ENCODE data around the gene R3HCC1L.

The R3HCC1L gene

DNA sequence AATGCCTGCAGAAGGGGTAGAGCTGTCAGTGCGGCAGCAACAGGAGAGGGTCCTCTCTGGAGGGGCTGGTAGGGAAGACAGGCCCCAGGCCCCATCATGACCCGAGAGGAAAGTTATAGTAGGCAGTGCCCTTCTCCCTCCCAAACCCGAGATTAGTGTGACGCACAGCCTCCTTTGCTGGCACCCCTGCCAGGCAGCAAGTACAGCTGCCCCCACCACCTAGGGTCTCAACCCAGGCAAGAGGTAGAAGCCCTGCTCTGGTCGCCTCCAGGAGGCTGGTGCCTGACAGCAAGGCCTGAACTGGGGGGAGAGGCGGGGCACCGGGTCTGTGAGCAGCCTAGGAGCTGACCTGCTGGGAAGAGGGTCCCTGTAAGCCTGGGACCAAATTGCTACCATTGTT is 118.0 kb downstream of the R3HCC1L start:
- TF ChIP-seq EZH2phosphoT487 (IDR thresholded peaks at IDR 0.05; ENCODE audit: borderline replicate concordance) = no peak
- TF ChIP-seq, protein P1, sequence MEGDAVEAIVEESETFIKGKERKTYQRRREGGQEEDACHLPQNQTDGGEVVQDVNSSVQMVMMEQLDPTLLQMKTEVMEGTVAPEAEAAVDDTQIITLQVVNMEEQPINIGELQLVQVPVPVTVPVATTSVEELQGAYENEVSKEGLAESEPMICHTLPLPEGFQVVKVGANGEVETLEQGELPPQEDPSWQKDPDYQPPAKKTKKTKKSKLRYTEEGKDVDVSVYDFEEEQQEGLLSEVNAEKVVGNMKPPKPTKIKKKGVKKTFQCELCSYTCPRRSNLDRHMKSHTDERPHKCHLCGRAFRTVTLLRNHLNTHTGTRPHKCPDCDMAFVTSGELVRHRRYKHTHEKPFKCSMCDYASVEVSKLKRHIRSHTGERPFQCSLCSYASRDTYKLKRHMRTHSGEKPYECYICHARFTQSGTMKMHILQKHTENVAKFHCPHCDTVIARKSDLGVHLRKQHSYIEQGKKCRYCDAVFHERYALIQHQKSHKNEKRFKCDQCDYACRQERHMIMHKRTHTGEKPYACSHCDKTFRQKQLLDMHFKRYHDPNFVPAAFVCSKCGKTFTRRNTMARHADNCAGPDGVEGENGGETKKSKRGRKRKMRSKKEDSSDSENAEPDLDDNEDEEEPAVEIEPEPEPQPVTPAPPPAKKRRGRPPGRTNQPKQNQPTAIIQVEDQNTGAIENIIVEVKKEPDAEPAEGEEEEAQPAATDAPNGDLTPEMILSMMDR (conservative IDR thresholded peaks at IDR 0.05; ENCODE audit: low read length) = no peak
- Histone ChIP-seq H2AFZ (ENCODE audit: low read length) (no peak overlapping the region), H3K9me2 (replicated peaks; ENCODE audit: low read depth, low read length) (no peaks in the 10 kb centered on the region), H3K4me3 (ENCODE audit: low read length, poor library complexity, severe bottlenecking) (no peak overlapping the region), H3K4me2 (ENCODE audit: low read depth, low read length, poor library complexity, severe bottlenecking) (no peak overlapping the region), H3K9me3 (ENCODE audit: insufficient read depth, low read depth, low read length) (no peaks in the 10 kb centered on the region), H3K9ac (ENCODE audit: low read depth, low read length, poor library complexity, severe bottlenecking) (no peak overlapping the region), H3K79me2 (ENCODE audit: insufficient read depth, low read length) (no peaks in the 10 kb centered on the region), H3K36me3 (ENCODE audit: insufficient read depth, low read length) (peaks cover 15% of the 10 kb centered on the region; the same call in 1 of the 2 replicates), H3F3A (ENCODE audit: low read depth) (no peaks in the 10 kb centered on the region), H3K4me1 (ENCODE audit: insufficient read depth, low read length, poor library complexity, severe bottlenecking) (peaks cover 4% of the 10 kb centered on the region), H4K20me1 (ENCODE audit: insufficient read depth, low read length, poor library complexity, severe bottlenecking) (no peaks in the 10 kb centered on the region), H3K27me3 (ENCODE audit: insufficient read depth, low read length, poor library complexity, severe bottlenecking) (no peaks in the 10 kb centered on the region)

DNA sequence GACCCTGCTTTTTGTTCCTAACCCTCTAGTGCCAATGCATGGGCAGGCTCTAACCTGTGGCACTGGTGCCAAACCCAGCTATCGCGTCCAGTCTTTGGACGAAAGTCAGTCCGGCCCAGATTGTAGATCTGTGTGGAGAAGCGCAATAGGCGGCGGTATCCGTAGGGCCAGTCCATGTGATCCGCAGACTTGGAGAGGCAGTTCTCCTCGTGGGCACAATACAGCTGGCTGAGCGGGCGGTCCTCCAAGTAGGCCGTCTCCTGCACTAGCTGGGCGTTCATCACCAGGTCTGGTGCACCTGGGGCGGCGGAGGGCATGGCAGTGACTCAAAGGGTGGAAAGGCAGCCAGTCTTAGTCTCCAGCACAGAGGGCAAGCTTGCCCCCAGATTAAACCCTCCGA is 119.0 kb downstream of the R3HCC1L start:
- H3K27me3 ChIP-seq (ENCODE audit: insufficient read depth, low read length, poor library complexity, severe bottlenecking) = no peaks in the 10 kb centered on the region
- H3K4me3 ChIP-seq (ENCODE audit: low read length, poor library complexity, severe bottlenecking) = no peak overlapping the region
- H3K36me3 ChIP-seq (ENCODE audit: insufficient read depth, low read length) = peaks cover 5% of the 10 kb centered on the region; the same call in 1 of the 2 replicates
- peaks cover 4% of the 10 kb centered on the region for H3K4me1 ChIP-seq (ENCODE audit: insufficient read depth, low read length, poor library complexity, severe bottlenecking)
- no peaks in the 10 kb centered on the region for H3F3A ChIP-seq (ENCODE audit: low read depth)
- no peak overlapping the region for H3K9ac ChIP-seq (ENCODE audit: low read depth, low read length, poor library complexity, severe bottlenecking)
- no peak overlapping the region for H3K4me2 ChIP-seq (ENCODE audit: low read depth, low read length, poor library complexity, severe bottlenecking)
- no peaks in the 10 kb centered on the region for H3K79me2 ChIP-seq (ENCODE audit: insufficient read depth, low read length)
- no peak for TF ChIP-seq EZH2phosphoT487 (IDR thresholded peaks at IDR 0.05; ENCODE audit: borderline replicate concordance)
- TF ChIP-seq, protein P1 (conservative IDR thresholded peaks at IDR 0.05; ENCODE audit: low read length) = no peak
- no peaks in the 10 kb centered on the region for H3K9me2 ChIP-seq (replicated peaks; ENCODE audit: low read depth, low read length)
- no peaks in the 10 kb centered on the region for H3K9me3 ChIP-seq (ENCODE audit: insufficient read depth, low read depth, low read length)
- no peaks in the 10 kb centered on the region for H4K20me1 ChIP-seq (ENCODE audit: insufficient read depth, low read length, poor library complexity, severe bottlenecking)
- no peak overlapping the region for H2AFZ ChIP-seq (ENCODE audit: low read length)

DNA sequence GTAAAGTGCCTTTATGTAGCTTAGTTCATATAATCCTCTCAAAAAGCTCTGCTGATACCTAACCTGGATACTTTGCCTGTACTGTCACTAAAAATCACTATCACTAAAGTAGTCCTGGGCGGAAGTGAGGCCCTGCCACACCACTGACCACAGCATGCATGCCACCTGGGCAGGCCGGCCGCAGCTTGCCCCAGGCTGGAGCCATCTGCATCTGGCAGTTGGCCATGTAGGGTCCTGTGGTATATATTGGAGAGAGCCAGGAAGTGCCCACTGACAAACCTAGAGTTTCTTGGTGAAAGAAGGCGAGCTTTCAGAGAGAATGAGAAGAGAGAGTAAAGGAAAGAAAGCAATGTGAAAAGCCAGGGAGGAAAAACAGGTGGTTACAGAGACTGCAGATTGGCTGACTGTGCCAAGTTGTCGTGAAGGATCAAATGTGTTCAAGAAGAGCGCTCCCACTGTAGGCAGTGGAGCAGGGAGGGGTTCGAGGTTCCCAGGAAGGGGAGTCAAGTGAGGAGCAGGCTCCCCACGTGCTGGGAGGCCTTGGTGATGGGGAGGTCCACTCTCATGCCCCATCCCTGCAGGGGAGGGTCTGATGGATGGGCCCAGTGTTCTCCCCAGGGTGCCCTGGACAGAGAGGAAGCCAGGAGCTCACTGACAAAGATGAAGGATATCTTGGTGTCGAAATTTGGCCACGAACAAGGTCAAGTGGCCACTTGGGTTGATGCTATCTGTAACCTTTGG is 119.9 kb downstream of the R3HCC1L start:
- Histone ChIP-seq H3K4me2 (ENCODE audit: low read depth, low read length, poor library complexity, severe bottlenecking) (no peak overlapping the region), H3F3A (ENCODE audit: low read depth) (no peaks in the 10 kb centered on the region), H3K9ac (ENCODE audit: low read depth, low read length, poor library complexity, severe bottlenecking) (no peak overlapping the region), H3K9me2 (replicated peaks; ENCODE audit: low read depth, low read length) (no peaks in the 10 kb centered on the region), H3K9me3 (ENCODE audit: insufficient read depth, low read depth, low read length) (no peaks in the 10 kb centered on the region), H3K4me1 (ENCODE audit: insufficient read depth, low read length, poor library complexity, severe bottlenecking) (peaks cover 4% of the 10 kb centered on the region), H3K79me2 (ENCODE audit: insufficient read depth, low read length) (no peaks in the 10 kb centered on the region), H4K20me1 (ENCODE audit: insufficient read depth, low read length, poor library complexity, severe bottlenecking) (no peaks in the 10 kb centered on the region), H3K4me3 (ENCODE audit: low read length, poor library complexity, severe bottlenecking) (no peak overlapping the region), H3K27me3 (ENCODE audit: insufficient read depth, low read length, poor library complexity, severe bottlenecking) (no peaks in the 10 kb centered on the region), H2AFZ (ENCODE audit: low read length) (no peak overlapping the region), H3K36me3 (ENCODE audit: insufficient read depth, low read length) (no peaks in the 10 kb centered on the region)
- TF ChIP-seq, protein P1 (conservative IDR thresholded peaks at IDR 0.05; ENCODE audit: low read length) = no peak
- no peak for TF ChIP-seq EZH2phosphoT487 (IDR thresholded peaks at IDR 0.05; ENCODE audit: borderline replicate concordance)
